ENCODE results near the gene CLCA1. TPM values are rescaled to one million over a fixed set of nuclear protein-coding genes. Genes with fewer than 3 reads are reported as not detected.

Gene CLCA1
- 0.14 TPM in 1 of 2 replicates, not detected in the other for total RNA-seq

GRCh38 chr1:86468501-86468977 lies at the start of gene CLCA1:
TSS of gene CLCA1 (plus strand) at chr1:86468927. CDS start at chr1:86468972, 45 bp downstream.

GRCh38 chr1:86423873-86424272 lies 44.9 kb upstream of the CLCA1 start, which contains the start of gene CLCA2:
TSS of gene CLCA2 (plus strand) at chr1:86424171. CDS start at chr1:86424248, 77 bp downstream.

GRCh38 chr1:86546787-86547221 lies 78.1 kb downstream of the CLCA1 start, which contains the start of gene CLCA4:
TSS of gene CLCA4 (plus strand) at chr1:86547078. CDS start at chr1:86547120, 42 bp downstream.

Other genes with a start within 250 kb of the CLCA1 start
- 12.9 and 15.5 TPM in 2 replicates for gene ODF2L, start 72.6 kb upstream of the CLCA1 start, total RNA-seq
- 98.8 and 141 TPM in 2 replicates for gene CLCA2, start 44.8 kb upstream of the CLCA1 start, total RNA-seq
- gene CLCA4, start 78.2 kb downstream of the CLCA1 start, total RNA-seq, result 3.1 and 6.5 TPM in 2 replicates
- gene SH3GLB1, start 235.6 kb downstream of the CLCA1 start, total RNA-seq, result 23.3 and 29.1 TPM in 2 replicates